Measurements from ENCODE around the gene RCAN2. TPM values are rescaled to one million over a fixed set of nuclear protein-coding genes. Genes with fewer than 3 reads are reported as not detected.

RCAN2 gene
- total RNA-seq, 2 experiments from 2014 or later = 0.57 to 0.91 TPM

DNA sequence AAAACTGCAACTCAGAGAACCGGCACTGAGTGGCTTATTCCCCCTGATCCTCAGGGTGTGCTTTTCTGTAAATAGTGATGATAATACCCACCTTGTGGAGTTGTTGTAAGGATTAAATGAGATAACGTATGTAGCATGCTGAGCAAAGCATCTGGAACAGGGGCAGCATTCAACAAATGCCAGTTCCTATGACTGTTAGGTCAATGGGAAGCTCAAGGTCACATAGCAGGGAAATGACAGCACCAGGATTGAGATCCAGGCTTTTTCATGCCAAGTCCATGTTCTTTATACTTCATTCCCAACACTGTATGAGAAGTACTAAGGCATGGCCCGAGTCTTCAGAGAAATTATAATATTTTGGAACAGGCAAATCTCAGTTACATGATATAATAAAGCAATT, 5.1 kb downstream of the RCAN2 start:
- POLR2A ChIA-PET = no interaction called here
- intact Hi-C loops (cut with DNase I, micrococcal nuclease) = no loop called here
- DNase-seq (no peak), ATAC-seq (no peak)
- CTCF ChIA-PET = no interaction called here
- peaks cover 45% of the 10 kb centered on the region for H3K27me3 Mint-ChIP-seq
- H3K9me3 Mint-ChIP-seq (ENCODE audit: low read depth) = no peaks in the 10 kb centered on the region
- no peak overlapping the region for H3K4me3 Mint-ChIP-seq
- no peaks in the 10 kb centered on the region for H3K36me3 Mint-ChIP-seq (ENCODE audit: low read depth)
- H3K27ac Mint-ChIP-seq = no peak overlapping the region
- H3K4me1 Mint-ChIP-seq = peaks cover 3% of the 10 kb centered on the region

DNA sequence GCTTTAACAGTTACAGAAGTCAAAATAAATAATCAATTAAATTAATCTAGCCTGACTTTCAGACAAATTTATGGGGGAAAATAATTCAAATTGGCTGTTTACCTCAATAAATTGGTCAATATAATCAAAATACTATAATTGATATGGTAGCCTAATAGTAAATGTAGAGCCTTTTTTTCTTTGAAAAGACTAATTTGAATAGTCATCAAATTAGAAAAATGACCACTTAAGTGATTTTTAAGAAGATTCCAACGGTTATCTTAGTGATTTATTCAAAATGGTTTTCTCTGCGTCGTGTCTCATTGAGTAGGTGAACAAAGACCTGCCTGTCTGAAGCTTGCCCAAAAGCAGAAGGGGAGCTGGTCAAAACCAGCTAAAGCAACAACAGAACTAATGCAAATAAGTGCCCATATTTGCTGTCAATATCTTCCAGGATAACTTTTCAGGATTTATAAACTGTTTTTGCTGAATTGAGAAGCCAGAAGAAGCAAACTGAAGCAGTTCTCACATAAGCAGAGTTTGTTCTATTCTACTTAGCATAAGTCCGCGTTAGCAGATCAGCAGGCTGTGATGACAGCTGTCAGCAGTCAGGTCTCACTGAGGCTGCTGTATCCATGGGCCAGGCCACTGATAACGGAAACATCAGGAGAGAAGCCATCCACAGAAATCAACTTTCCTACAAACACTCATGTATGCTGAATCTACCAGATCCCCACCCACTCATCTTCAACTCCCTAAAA, 7.0 kb downstream of the RCAN2 start:
- H3K4me3 Mint-ChIP-seq = no peak overlapping the region
- H3K27ac Mint-ChIP-seq = no peak overlapping the region
- peaks cover 38% of the 10 kb centered on the region for H3K27me3 Mint-ChIP-seq
- intact Hi-C loops (cut with DNase I, micrococcal nuclease) = no loop called here
- no peak for ATAC-seq
- no peaks in the 10 kb centered on the region for H3K36me3 Mint-ChIP-seq (ENCODE audit: low read depth)
- no peaks in the 10 kb centered on the region for H3K4me1 Mint-ChIP-seq
- no peaks in the 10 kb centered on the region for H3K9me3 Mint-ChIP-seq (ENCODE audit: low read depth)
- ChIA-PET CTCF (no interaction called here), POLR2A (no interaction called here)
- no peak for DNase-seq

DNA sequence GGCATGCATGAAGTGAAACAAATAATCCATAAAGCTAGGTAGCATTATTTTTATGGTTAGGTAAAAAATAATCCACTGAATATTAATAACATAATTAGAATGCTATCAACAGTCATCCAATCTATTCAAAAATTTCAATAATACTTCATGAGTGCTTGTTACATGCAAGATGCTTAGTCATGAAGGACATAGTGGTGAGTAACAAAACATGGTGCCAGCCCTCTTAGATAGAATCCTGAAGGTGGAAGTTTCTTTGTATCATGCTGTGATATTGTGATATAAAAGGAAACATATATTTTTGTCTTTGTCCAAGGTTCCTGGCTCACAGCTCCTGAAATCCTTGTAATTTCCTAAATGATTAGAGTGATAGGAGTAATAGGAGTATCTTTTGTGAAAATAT, 14.9 kb downstream of the RCAN2 start:
- Mint-ChIP-seq H3K9me3 (ENCODE audit: low read depth) (no peaks in the 10 kb centered on the region), H3K27me3 (peaks cover 32% of the 10 kb centered on the region), H3K4me3 (no peak overlapping the region), H3K27ac (no peak overlapping the region), H3K36me3 (ENCODE audit: low read depth) (no peaks in the 10 kb centered on the region), H3K4me1 (no peaks in the 10 kb centered on the region)
- CTCF ChIA-PET = no interaction called here
- intact Hi-C loops (cut with DNase I, micrococcal nuclease) = no loop called here
- POLR2A ChIA-PET = no interaction called here
- ATAC-seq = no peak
- DNase-seq = no peak

DNA sequence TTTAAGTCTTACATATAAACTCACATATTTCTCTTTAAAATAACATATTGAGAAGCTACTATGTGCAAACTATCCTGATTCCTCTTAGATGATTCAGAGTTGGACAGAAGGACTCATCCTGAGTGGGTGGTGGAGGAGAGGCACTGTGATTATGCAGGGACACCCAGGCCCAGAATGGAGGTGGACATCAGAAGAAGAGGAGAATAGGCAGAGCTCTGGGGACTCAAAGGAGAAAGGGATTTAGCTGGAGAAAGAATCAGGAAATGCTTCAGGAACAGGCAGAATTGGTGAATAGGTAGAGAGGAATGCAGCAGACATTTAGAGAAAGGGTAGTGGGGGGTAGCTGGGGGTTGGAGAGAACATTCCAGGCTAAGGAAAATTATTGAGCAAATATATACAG, 17.4 kb downstream of the RCAN2 start:
- intact Hi-C loops (cut with DNase I, micrococcal nuclease) = no loop called here
- ChIA-PET POLR2A (no interaction called here), CTCF (no interaction called here)
- Mint-ChIP-seq H3K36me3 (ENCODE audit: low read depth) (no peaks in the 10 kb centered on the region), H3K4me3 (no peak overlapping the region), H3K4me1 (no peaks in the 10 kb centered on the region), H3K9me3 (ENCODE audit: low read depth) (no peaks in the 10 kb centered on the region), H3K27me3 (peaks cover 27% of the 10 kb centered on the region), H3K27ac (no peak overlapping the region)
- DNase-seq (no peak), ATAC-seq (no peak)

DNA sequence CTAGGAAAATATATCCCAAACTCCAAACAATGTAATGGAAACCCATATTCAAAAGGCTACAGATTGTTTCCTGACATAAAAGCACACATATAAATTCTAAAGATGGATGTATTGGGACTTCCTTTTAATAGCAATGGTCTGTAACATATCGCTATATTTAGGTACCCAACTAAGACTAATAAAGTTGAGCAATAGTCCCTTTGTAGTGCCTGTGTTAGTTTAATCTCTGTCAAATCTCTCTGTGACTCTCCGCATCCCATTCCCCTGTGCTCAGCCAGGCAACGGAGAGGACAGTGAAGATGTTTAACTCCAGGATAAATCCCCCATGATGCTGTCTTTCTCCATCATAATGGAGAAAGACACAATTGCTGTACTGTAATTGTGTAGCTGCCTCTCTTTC, 19.0 kb downstream of the RCAN2 start:
- intact Hi-C loops (cut with DNase I, micrococcal nuclease) = no loop called here
- no peak for ATAC-seq
- H3K27ac Mint-ChIP-seq = no peak overlapping the region
- peaks cover 22% of the 10 kb centered on the region for H3K27me3 Mint-ChIP-seq
- DNase-seq = no peak
- no peaks in the 10 kb centered on the region for H3K36me3 Mint-ChIP-seq (ENCODE audit: low read depth)
- no peak overlapping the region for H3K4me3 Mint-ChIP-seq
- POLR2A ChIA-PET = no interaction called here
- CTCF ChIA-PET = interaction anchor here (0.6 kb wide), 1 partner anchor 62 kb away, joined by 3 read pairs; no protein-coding TSS in a partner anchor
- no peaks in the 10 kb centered on the region for H3K9me3 Mint-ChIP-seq (ENCODE audit: low read depth)
- no peaks in the 10 kb centered on the region for H3K4me1 Mint-ChIP-seq

DNA sequence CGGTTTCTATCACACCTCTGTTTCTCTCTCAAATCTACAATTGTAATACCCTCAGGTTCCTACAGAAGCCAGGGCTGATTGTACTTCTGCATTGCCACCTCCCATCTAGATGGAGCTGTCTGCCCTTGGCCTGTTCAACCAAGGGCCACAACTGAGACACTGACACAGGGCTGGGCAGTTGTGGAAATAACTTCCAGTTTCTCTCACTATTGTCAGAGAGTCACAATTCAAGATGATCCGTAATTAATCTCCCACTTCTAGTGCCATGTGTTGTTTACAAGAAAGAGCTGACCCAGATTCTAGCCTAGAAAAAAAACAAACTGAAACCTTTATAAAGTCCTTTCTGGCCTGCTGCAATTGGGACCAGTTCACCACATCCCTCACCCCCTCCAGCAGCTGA, 22.2 kb downstream of the RCAN2 start:
- ChIA-PET POLR2A (no interaction called here), CTCF (no interaction called here)
- H3K4me1 Mint-ChIP-seq = no peaks in the 10 kb centered on the region
- intact Hi-C loops (cut with DNase I, micrococcal nuclease) = no loop called here
- no peaks in the 10 kb centered on the region for H3K9me3 Mint-ChIP-seq (ENCODE audit: low read depth)
- H3K36me3 Mint-ChIP-seq (ENCODE audit: low read depth) = no peaks in the 10 kb centered on the region
- DNase-seq (no peak), ATAC-seq (no peak)
- H3K27me3 Mint-ChIP-seq = peaks cover 10% of the 10 kb centered on the region
- H3K27ac Mint-ChIP-seq = no peak overlapping the region
- no peak overlapping the region for H3K4me3 Mint-ChIP-seq

DNA sequence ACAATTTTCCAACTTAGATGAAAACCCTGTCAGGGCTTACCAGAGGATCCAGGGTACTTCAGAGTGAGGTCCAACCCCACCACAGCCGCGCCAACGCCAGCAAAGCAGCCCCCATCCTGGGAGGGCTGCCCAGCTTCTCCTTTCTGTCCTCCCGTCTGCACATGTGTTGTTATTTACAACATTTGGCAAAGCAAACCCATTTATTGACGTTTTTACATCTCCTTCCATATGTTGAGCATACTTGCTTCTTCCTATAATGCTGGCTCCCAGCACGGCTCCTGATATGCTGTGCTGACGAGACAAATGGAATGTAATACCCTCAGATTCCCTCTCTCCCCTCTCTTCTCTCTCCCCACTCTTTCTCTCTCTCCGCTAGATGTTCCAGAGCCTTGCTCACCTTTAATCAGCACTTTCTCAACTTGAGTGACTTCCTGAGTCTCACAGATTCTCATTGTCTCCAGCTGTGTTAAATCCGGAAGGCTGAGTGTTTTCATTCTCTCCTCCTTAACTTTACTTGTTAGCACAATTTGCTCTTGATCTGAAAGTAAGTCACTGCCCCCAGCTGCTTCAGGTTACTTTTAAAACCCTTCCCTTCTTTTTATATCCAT, 22.7 kb downstream of the RCAN2 start:
- H3K9me3 Mint-ChIP-seq (ENCODE audit: low read depth) = no peaks in the 10 kb centered on the region
- DNase-seq (no peak), ATAC-seq (no peak)
- ChIA-PET POLR2A (no interaction called here), CTCF (no interaction called here)
- intact Hi-C loops (cut with DNase I, micrococcal nuclease) = no loop called here
- no peak overlapping the region for H3K4me3 Mint-ChIP-seq
- H3K27ac Mint-ChIP-seq = no peak overlapping the region
- no peaks in the 10 kb centered on the region for H3K36me3 Mint-ChIP-seq (ENCODE audit: low read depth)
- H3K27me3 Mint-ChIP-seq = peaks cover 7% of the 10 kb centered on the region
- H3K4me1 Mint-ChIP-seq = no peaks in the 10 kb centered on the region

DNA sequence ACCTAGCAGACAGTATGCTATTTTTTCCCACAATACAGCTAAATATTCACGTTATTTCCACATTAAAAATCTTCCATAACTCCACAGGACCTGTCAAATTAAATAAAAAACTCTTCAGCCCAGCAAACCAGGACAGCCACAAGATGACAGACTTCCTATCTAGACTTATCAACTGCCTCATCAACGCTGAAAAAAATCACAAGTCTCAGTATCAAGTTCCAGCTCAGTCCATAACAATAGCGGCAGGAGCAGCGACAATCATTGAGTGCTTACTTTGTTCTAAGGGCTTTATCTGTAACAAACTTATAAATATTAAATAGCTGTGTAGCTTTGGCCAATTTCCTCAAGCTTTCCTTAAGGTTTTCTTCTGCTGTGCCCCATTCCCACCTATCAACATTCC, 24.7 kb downstream of the RCAN2 start:
- intact Hi-C loops (cut with DNase I, micrococcal nuclease) = no loop called here
- POLR2A ChIA-PET = no interaction called here
- H3K27ac Mint-ChIP-seq = no peak overlapping the region
- no peak overlapping the region for H3K4me3 Mint-ChIP-seq
- no peaks in the 10 kb centered on the region for H3K4me1 Mint-ChIP-seq
- no peaks in the 10 kb centered on the region for H3K36me3 Mint-ChIP-seq (ENCODE audit: low read depth)
- CTCF ChIA-PET = interaction anchor here (0.6 kb wide), 1 partner anchor 269 kb away, joined by 3 read pairs; no protein-coding TSS in a partner anchor
- no peak for DNase-seq
- H3K9me3 Mint-ChIP-seq (ENCODE audit: low read depth) = no peaks in the 10 kb centered on the region
- H3K27me3 Mint-ChIP-seq = peaks cover 11% of the 10 kb centered on the region
- ATAC-seq = no peak

DNA sequence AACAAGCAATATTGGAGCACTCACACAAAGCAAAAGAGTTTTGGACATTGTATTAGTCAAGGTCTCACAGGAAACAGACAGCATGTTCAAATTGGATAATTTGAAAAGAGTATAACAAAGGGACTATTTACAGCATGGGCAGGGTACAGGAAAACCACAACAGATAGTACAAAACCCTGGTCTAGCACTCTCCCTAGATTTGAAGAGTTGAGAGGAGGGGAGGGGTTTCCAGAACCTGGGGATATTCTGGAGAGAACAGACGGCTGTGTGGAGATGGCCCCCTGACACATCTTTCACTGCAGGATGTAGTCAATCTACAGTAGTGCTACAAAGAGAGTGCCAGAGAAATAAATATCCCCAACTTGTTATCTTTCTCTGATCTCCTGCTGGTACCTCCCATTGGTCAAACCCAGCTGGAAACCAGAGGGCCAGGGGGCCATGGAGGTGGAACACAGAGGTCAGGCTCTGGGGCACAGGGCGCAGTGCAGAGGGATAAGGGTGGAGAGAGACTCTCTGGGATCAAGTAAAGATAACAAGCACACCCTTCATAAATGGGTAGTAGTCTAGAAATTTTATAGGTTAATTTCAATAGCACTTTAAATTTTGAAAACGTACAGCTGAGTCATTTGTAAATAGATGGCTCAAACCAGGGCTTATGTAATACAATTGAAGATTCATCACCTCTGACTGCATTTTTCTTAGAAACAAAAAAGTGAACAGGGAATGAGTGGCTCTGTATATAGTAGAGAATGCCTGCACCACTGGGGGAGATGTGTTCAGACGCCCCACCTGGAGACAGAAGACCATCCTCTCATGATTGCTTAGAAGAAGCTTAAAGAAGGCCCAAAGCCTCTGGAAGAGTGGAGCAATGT, 25.7 kb downstream of the RCAN2 start:
- DNase-seq = no peak
- Mint-ChIP-seq H3K27ac (no peak overlapping the region), H3K4me1 (no peaks in the 10 kb centered on the region), H3K4me3 (no peak overlapping the region), H3K9me3 (ENCODE audit: low read depth) (no peaks in the 10 kb centered on the region), H3K27me3 (peaks cover 6% of the 10 kb centered on the region), H3K36me3 (ENCODE audit: low read depth) (no peaks in the 10 kb centered on the region)
- ChIA-PET POLR2A (no interaction called here), CTCF (interaction anchor here (0.6 kb wide), 1 partner anchor 270 kb away, joined by 3 read pairs; no protein-coding TSS in a partner anchor)
- intact Hi-C loops (cut with DNase I, micrococcal nuclease) = no loop called here
- no peak for ATAC-seq

DNA sequence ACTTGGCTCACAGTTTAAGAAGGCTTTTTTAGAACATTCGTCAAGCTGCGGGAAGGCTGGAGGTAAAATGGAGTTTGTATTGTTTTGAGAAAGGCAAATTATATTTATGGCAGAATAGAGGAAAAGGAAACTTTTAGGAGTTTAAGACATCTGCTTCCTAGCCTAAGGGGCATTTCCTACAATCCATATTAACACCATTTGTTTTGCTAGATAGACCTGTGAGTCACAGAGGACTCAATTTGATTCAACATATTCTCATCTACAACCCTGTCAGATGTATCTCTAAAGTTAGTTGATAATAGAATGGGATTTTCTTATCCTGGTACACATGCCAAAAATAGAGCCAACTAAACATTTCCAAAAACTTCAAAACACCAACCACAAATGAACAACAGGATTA, 35.0 kb downstream of the RCAN2 start:
- Mint-ChIP-seq H3K36me3 (ENCODE audit: low read depth) (no peaks in the 10 kb centered on the region), H3K4me1 (no peaks in the 10 kb centered on the region), H3K9me3 (ENCODE audit: low read depth) (no peaks in the 10 kb centered on the region), H3K27ac (no peak overlapping the region), H3K4me3 (no peak overlapping the region), H3K27me3 (peaks cover 15% of the 10 kb centered on the region)
- ATAC-seq (no peak), DNase-seq (no peak)
- ChIA-PET POLR2A (no interaction called here), CTCF (no interaction called here)
- intact Hi-C loops (cut with DNase I, micrococcal nuclease) = no loop called here

DNA sequence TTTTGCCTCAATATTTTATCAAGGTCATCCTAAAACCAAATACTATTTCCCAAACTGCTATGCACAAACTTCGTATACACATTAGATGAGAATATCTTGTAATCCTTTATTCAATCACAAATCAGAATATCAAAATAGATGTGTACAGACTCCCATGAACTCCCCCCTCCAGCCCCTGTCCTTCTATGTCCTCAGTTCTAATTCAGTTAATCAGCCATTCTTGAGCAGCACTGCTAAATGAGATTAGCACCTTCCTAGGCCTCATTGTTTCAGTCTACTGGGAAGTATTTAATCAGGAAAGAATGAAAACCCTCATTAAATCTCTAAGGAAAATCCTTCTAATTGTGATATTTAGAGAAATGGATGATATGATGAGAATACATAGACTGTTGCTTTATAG, 36.6 kb downstream of the RCAN2 start:
- Mint-ChIP-seq H3K36me3 (ENCODE audit: low read depth) (no peaks in the 10 kb centered on the region), H3K9me3 (ENCODE audit: low read depth) (no peaks in the 10 kb centered on the region), H3K27me3 (peaks cover 18% of the 10 kb centered on the region), H3K4me3 (no peak overlapping the region), H3K4me1 (no peaks in the 10 kb centered on the region), H3K27ac (no peak overlapping the region)
- DNase-seq (no peak), ATAC-seq (no peak)
- ChIA-PET POLR2A (no interaction called here), CTCF (no interaction called here)
- intact Hi-C loops (cut with DNase I, micrococcal nuclease) = no loop called here

DNA sequence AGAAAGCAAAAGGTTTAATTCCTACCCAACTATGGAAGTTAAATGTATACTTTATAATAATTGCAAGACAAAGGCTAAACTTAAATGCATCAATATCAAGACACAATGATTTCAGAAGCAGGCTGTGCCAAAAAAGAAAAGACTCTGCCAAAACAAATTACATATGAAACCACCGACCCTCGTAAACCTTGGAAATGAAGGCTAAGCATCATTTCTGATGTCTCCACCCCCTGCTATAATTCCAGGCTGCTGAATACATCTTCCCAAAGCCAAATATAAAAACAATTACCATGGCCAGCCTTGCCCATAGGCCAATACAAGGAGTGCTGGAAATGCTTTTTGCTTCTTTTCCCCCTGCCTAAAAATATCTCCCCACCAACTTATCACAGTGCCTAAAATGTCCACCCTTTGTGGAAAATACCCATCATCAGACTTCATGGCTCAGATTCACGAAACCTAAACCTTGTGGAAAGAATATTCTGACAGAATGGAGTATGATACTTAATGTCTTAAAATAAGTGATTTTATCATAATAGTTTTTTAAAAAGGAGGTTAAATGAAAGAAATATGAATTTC, 37.4 kb downstream of the RCAN2 start:
- CTCF ChIA-PET = no interaction called here
- intact Hi-C loops (cut with DNase I, micrococcal nuclease) = no loop called here
- Mint-ChIP-seq H3K27me3 (peaks cover 18% of the 10 kb centered on the region), H3K27ac (no peak overlapping the region), H3K4me3 (no peak overlapping the region), H3K4me1 (no peaks in the 10 kb centered on the region), H3K36me3 (ENCODE audit: low read depth) (no peaks in the 10 kb centered on the region), H3K9me3 (ENCODE audit: low read depth) (no peaks in the 10 kb centered on the region)
- no peak for ATAC-seq
- DNase-seq = no peak
- POLR2A ChIA-PET = no interaction called here
